Activated CD4-positive, CD25-positive, alpha-beta regulatory T cell treated with anti-CD3 and anti-CD28 coated beads, Interleukin-2, amount 50 U/mL, for 72 hours (primary cell): ENCODE results near the gene SPC25.

Experiments used
- DNase-seq: peaks from one replicate; pipeline ENCODE4 v3.0.0; 2021

The SPC25 gene

DNA sequence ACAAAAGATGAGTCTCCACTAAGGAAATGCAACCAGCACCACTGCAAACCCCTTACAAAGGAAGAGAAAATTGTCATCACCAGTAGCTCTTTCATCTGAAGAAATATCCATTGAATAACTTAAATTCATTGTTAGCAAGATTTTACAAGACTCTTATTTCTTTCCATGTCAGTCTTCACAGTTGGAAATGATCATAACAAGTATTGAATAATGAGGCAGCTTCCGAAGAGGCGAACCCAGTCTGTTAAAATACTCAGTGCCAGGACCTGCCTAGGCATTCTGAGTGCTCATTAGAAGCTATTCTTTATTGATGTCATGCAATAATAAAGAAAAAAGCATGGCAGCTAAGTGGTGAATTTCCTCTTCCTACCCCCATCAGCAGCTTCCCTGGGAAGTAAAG lies 54.3 kb downstream of the SPC25 start:
- DNase-seq, result no peak

DNA sequence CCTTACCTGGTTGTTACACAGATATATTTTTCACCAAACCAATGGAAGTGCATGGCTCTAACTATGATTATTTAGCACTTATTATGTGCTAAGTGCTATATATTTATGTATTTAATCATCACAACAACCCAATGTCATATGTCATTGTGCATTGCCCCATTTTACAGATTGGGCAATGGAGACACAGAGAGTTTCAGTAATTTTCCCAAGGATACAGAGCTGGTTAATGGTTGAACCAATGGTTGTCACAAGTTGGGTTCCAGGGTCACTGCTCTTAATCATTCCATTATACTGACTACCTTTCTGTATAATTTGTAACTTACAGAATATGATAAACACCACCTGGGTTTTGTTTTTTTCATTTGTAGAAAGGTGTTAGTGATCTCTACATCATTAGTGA lies 58.6 kb downstream of the SPC25 start:
- no peak for DNase-seq

DNA sequence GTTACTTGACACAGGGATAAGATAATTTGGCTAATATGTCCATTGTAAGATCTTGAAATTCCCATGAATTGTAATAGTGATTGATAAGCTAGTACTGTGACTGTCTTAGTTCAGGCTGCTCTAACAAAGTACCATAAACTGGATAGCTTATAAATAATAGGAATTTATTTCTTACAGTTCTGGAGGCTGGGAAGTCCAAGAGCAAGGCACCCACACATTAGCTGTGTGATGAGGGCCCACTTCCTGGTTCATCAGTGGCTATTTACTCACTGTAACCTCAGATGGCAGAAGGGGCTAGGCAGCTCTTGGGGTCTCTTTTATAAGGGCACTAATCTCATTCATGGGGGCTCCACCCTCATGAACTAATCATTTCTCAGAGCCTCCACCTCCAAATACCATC lies 59.3 kb downstream of the SPC25 start:
- DNase-seq, result no peak

- DNase-seq, result no peak
Observed at GRCh38 chr2:168825126-168825525, 65.1 kb downstream of the SPC25 start.

DNA sequence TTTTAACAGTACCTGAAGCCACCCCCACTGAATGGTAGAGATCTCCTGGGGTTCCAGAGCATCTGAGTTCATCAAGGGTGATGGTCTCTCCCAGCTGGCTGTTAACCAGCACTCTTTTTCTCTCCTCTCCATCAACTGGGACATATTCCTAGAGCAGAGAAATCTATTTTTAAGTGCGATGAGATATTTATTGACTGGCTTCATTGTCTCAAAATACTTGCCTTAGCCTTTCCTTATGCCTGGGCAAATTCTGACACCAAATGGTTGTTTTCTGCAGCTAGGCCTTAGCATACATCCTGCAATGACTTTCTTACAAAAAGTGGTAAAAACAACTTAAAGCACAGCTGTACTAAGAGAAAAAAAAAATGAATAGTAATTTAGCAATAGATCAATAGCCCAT lies 68.2 kb downstream of the SPC25 start:
- no peak for DNase-seq

- no peak for DNase-seq
Observed at GRCh38 chr2:168821577-168821976, 68.7 kb downstream of the SPC25 start.
